ENCODE results near the gene ZNHIT3.
"Not testable (repeated sequence)": the region's sequence is repeated elsewhere in the genome, so short reads cannot be mapped to it uniquely, and the experiment has no call there.

DNA sequence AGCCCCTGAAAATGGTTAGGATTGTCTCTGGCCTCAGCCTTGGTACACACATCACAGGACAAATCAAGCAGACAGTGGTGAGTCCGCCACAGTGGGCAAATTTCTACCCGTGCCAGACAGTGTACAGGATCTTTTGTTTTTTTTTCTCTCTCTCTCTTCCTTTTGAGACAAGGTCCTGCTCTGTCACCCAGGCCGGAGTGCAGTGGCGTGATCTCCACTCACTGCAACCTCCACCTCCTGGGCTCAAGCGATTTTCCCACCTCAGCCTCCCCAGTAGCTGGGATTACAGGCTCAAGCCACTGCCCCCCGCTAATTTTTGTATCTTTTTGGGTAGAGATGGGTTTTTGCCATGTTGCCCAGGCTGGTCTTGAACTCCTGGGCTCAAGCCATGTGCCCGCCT lies 2.5 kb upstream of the ZNHIT3 start:
- TF ChIP-seq, protein P1, sequence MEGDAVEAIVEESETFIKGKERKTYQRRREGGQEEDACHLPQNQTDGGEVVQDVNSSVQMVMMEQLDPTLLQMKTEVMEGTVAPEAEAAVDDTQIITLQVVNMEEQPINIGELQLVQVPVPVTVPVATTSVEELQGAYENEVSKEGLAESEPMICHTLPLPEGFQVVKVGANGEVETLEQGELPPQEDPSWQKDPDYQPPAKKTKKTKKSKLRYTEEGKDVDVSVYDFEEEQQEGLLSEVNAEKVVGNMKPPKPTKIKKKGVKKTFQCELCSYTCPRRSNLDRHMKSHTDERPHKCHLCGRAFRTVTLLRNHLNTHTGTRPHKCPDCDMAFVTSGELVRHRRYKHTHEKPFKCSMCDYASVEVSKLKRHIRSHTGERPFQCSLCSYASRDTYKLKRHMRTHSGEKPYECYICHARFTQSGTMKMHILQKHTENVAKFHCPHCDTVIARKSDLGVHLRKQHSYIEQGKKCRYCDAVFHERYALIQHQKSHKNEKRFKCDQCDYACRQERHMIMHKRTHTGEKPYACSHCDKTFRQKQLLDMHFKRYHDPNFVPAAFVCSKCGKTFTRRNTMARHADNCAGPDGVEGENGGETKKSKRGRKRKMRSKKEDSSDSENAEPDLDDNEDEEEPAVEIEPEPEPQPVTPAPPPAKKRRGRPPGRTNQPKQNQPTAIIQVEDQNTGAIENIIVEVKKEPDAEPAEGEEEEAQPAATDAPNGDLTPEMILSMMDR (conservative IDR thresholded peaks at IDR 0.05): not testable (repeated sequence)
- TF ChIP-seq EZH2 (IDR thresholded peaks at IDR 0.05; ENCODE audit: low read depth): not testable (repeated sequence)

Data from PC-9 (cell line).